Psoas muscle (tissue), 8 donors: Measurements from ENCODE around the gene SEMA7A. TPM values are rescaled to one million over a fixed set of nuclear protein-coding genes. Genes with fewer than 3 reads are reported as not detected.
A peak's percentile ranks its signal among the peaks of the same experiment; 100 is the strongest.

Experiments used
- ATAC-seq, 4 donors: fragments of 200-7000 bp; cut with Tn5 transposase; one replicate each; pipeline ENCODE4 v1.9.1; 2020; ENCODE audit warnings: moderate library complexity in 3 of 4, mild to moderate bottlenecking in 2 of 4
- DNase-seq, 2 donors: peaks; one replicate each; pipeline ENCODE4 v3.0.0-alpha.2; 2020
- H3K27ac ChIP-seq: fragments of 200-600 bp; one replicate; pipeline ENCODE4 v1.8.0; 2022
- H3K27me3 ChIP-seq, 3 donors: fragments of 200-600 bp in 1 of 3; one replicate each; pipeline versions ENCODE4 v1.6.1 to v1.8.0; 2013 to 2022; ENCODE audit warnings: low read length in 2 of 3, mild to moderate bottlenecking in 2 of 3, moderate library complexity in 1 of 3; ENCODE audit not compliant: insufficient read depth in 3 of 3
- H3K36me3 ChIP-seq, 2 donors: fragments of 200-600 bp in 1 of 2; one replicate each; pipeline versions ENCODE4 v1.6.1 to v1.8.0; 2013 to 2022; ENCODE audit warnings: low read depth in 1 of 2, mild to moderate bottlenecking in 1 of 2, moderate library complexity in 1 of 2; ENCODE audit not compliant: insufficient read depth in 1 of 2
- H3K4me1 ChIP-seq: fragments of 200-600 bp; one replicate; pipeline ENCODE4 v1.8.0; 2022
- H3K4me3 ChIP-seq: fragments of 200-600 bp; one replicate; pipeline ENCODE4 v1.8.0; 2022; ENCODE audit warnings: mild to moderate bottlenecking
- H3K9me3 ChIP-seq: fragments of 200-600 bp; one replicate; pipeline ENCODE4 v1.8.0; 2022
- CTCF ChIP-seq: fragments of 200-600 bp; IDR thresholded peaks from one replicate; pipeline ENCODE4 v1.8.0; 2022; ENCODE audit warnings: antibody characterized with exemption
- whole genome bisulfite sequencing, 3 donors: extraction: QIAGEN DNeasy Blood & Tissue Kit; methylation state at CpG; one replicate each; pipeline versions ENCODE4 v1.1.6 to v1.1.7; 2013; 5-methylcytosine and 5-hydroxymethylcytosine counted together
- intact Hi-C, 2 donors: fragments of 100-400 bp; cut with DNase I; formaldehyde crosslinking; loops; one replicate each; pipeline versions ENCODE4 v1.11.0 to v1.14.2; 2022
- polyA plus RNA-seq, 3 donors: library from polyadenylated mRNA; stranded (reverse); fragments of 200-250 nt; gene quantifications; one replicate each; pipeline ENCODE4 v1.2.3, GENCODE V29; 2013
- total RNA-seq, 4 donors: library from RNA; stranded (reverse); fragmentation: NEBNext Ultra II Directional in 2 of 4; extraction: Animal tissue kit (Norgen Biotek cat#: 25700) in 2 of 4; gene quantifications; one replicate each; pipeline versions ENCODE4 v1.2.1 to v1.2.4, GENCODE V29; 2021 to 2023
- donor health status: healthy with polysubstance abuse.
- donor health status: DM: no; HTN: no; CAD: no; lungs with moderate emphysema.
- donor health status: Bipolar disorder and iron deficiency.
- donor health status: healthy.
- donor health status: DM: yes; HTN: yes; CAD: no.
- donor health status: DM: no; HTN: no; CAD: no.
- donor health status: DM: no; HTN: no; CAD: no.
- donor health status: DM: yes; HTN: yes; CAD: no.

The SEMA7A gene
- total and polyA plus RNA-seq, 7 donors, result 0.44 to 2.0 (median 1.2) TPM

- WGBS, 3 donors, result 66 to 71% (median 68%) methylated on average over 15 of the region's 15 CpGs
- no peak overlapping the region for H3K4me3 ChIP-seq
- intact Hi-C loops, result no loop called here
- DNase-seq (no peak), ATAC-seq (no peak)
- H3K27me3 ChIP-seq, result no peaks in the 10 kb centered on the region
- H3K4me1 ChIP-seq, result no peaks in the 10 kb centered on the region
- no peaks in the 10 kb centered on the region for H3K9me3 ChIP-seq
- no peak for TF ChIP-seq CTCF
- H3K27ac ChIP-seq, result no peak overlapping the region
- no peaks in the 10 kb centered on the region for H3K36me3 ChIP-seq
Measured at GRCh38 chr15:74386496-74387140, 47.1 kb downstream of the SEMA7A start.

DNA sequence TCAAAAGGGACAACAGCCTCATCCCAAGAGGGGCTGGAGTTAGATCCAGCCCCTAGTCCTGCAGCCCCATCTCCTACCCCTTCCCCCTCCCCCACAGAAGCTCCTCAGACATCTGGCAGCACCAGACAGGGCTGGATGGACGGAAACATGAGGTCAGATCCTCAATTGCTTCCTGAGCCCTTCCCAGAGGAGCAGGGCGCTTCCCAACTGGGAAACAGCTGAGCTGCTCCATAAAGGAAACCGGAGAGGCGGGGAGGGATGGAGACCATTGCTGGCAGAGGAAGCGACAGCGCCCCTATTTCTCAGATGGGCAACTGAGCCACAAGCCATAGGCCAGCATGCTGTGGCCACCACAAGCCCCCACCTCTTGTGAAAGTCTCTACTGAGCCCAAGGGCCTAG is 48.0 kb downstream of the SEMA7A start:
- Histone ChIP-seq H3K9me3 (no peaks in the 10 kb centered on the region), H3K36me3 (no peaks in the 10 kb centered on the region), H3K27me3 (no peaks in the 10 kb centered on the region), H3K27ac (no peak overlapping the region), H3K4me3 (no peak overlapping the region), H3K4me1 (no peaks in the 10 kb centered on the region)
- ATAC-seq (peak in 2 of 4 donors; percentile 17 to 28), DNase-seq (peak in 1 of 2 donors; percentile 45)
- WGBS, 3 donors, result 48 to 68% (median 68%) methylated on average over 6 of the region's 6 CpGs
- no peak for TF ChIP-seq CTCF
- intact Hi-C loops, result no loop called here

DNA sequence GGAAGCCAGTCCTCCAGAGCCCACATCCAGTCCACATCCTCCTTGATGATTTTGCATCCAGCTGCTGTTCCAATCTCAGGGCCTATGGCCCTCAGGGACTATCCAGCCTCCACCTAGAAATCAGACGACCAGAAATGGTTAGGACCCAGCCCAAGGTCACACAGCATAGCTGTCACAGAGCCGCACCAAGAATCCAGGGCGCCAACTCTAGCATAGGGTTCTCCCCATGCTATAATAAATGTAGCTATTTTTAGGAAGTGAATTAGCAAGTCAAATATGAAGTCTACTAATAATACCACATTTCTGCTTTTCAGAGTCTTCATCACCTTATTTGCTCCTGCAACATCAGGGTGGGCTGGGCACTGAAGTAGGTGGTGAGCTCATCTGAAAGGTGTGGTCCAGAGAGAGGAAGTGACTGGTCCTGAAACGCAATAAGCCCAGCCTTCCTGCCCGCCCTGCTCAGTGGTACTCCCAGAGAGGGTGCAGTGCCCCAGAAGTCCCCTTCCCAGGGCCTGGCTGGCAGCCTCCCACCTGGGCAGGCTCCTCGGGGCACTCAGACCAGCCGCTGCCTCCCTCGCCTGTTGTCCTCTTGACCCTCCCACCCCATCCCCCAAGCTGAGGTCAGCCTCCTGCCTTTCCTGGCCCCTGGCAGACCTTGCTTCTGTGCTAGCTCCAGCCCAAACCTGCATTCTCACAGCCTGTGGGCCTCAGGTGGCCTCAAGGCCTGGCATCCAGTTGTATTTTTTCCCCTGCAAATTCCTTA is 48.7 kb downstream of the SEMA7A start:
- no peak for TF ChIP-seq CTCF
- no peak overlapping the region for H3K27ac ChIP-seq
- WGBS, 3 donors, result 50 to 53% (median 53%) methylated on average over 8 of the region's 8 CpGs
- H3K4me1 ChIP-seq, result no peaks in the 10 kb centered on the region
- H3K36me3 ChIP-seq, result no peaks in the 10 kb centered on the region
- peak in 1 of 2 donors; percentile 61 for DNase-seq
- no peak overlapping the region for H3K4me3 ChIP-seq
- ATAC-seq, result peak in 3 of 4 donors; percentile 34 to 38 (median 37)
- no peaks in the 10 kb centered on the region for H3K27me3 ChIP-seq
- H3K9me3 ChIP-seq, result no peaks in the 10 kb centered on the region
- intact Hi-C loops, result loop anchor here in 1 of 2 donors (5.0 kb wide), 1 partner anchor 102 kb away; no protein-coding TSS in a partner anchor

GRCh38 chr15:74384566-74384880 is 49.2 kb downstream of the SEMA7A start:
- H3K27ac ChIP-seq, result no peak overlapping the region
- DNase-seq (peak in 1 of 2 donors; percentile 26), ATAC-seq (no peak)
- intact Hi-C loops, result loop anchor here in 1 of 2 donors (5.0 kb wide), 1 partner anchor 103 kb away; no protein-coding TSS in a partner anchor
- H3K4me3 ChIP-seq, result no peak overlapping the region
- no peaks in the 10 kb centered on the region for H3K36me3 ChIP-seq
- TF ChIP-seq CTCF, result no peak
- no peaks in the 10 kb centered on the region for H3K27me3 ChIP-seq
- H3K9me3 ChIP-seq, result no peaks in the 10 kb centered on the region
- H3K4me1 ChIP-seq, result no peaks in the 10 kb centered on the region
- WGBS, 3 donors, result 42 to 59% (median 50%) methylated on average over 3 of the region's 3 CpGs
